Right cardiac atrium (tissue), 5 donors: ENCODE measurements around the gene NRXN2. TPM values are rescaled to one million over a fixed set of nuclear protein-coding genes. Genes with fewer than 3 reads are reported as not detected.

ENCODE experiments used
- ATAC-seq, 2 donors: fragments of 200-7000 bp; cut with Tn5 transposase; one replicate each; pipeline versions ENCODE4 v1.8.0 to v1.9.1; 2020; ENCODE audit warnings: moderate library complexity in 2 of 2, mild to moderate bottlenecking in 1 of 2
- DNase-seq, 3 donors: peaks; one replicate each; pipeline ENCODE4 v3.0.0-alpha.2; 2020
- H3K27ac ChIP-seq: one replicate; pipeline ENCODE4 v1.5.1; 2013; ENCODE audit warnings: mild to moderate bottlenecking, low read length, control low read depth, moderate library complexity
- H3K27me3 ChIP-seq: one replicate; pipeline ENCODE4 v1.6.1; 2013; ENCODE audit not compliant: control insufficient read depth, insufficient read depth
- H3K4me1 ChIP-seq: one replicate; pipeline ENCODE4 v1.6.1; 2013; ENCODE audit warnings: low read length; ENCODE audit not compliant: control insufficient read depth, insufficient read depth
- H3K4me3 ChIP-seq: one replicate; pipeline ENCODE4 v1.5.1; 2013; ENCODE audit warnings: low read length, control low read depth
- H3K9me3 ChIP-seq: one replicate; pipeline ENCODE4 v1.6.1; 2013; ENCODE audit warnings: low read length; ENCODE audit not compliant: control insufficient read depth
- WGBS: extraction: QIAGEN DNeasy Blood & Tissue Kit; methylation state at CpG from one replicate; pipeline ENCODE4 v1.1.7; 2013; 5-methylcytosine and 5-hydroxymethylcytosine counted together
- intact Hi-C, 4 donors: fragments of 100-400 bp; cut with DNase I; formaldehyde crosslinking; loops; one replicate each; pipeline versions ENCODE4 v1.11.0 to v1.14.0; 2022 to 2023
- polyA plus RNA-seq: library from polyadenylated mRNA; stranded (reverse); fragments of 200-250 nt; gene quantifications from one replicate; pipeline ENCODE4 v1.2.3, GENCODE V29; 2013
- total RNA-seq, 4 donors: library from RNA; stranded (reverse); fragmentation: NEBNext Ultra II Directional; extraction: Animal tissue kit (Norgen Biotek cat#: 25700); gene quantifications; one replicate each; pipeline ENCODE4 v1.2.1, GENCODE V29; 2021
- donor health status: healthy with polysubstance abuse.
- donor health status: DM: no; HTN: yes; CAD: no.
- donor health status: DM: no; HTN: no; CAD: no.
- donor health status: DM: no; HTN: yes; CAD: no; lungs with severe emphysema.
- donor health status: DM: yes; HTN: yes; CAD: no.

NRXN2 gene
- total and polyA plus RNA-seq, 5 donors, result 2.1 to 5.7 (median 2.7) TPM

DNA sequence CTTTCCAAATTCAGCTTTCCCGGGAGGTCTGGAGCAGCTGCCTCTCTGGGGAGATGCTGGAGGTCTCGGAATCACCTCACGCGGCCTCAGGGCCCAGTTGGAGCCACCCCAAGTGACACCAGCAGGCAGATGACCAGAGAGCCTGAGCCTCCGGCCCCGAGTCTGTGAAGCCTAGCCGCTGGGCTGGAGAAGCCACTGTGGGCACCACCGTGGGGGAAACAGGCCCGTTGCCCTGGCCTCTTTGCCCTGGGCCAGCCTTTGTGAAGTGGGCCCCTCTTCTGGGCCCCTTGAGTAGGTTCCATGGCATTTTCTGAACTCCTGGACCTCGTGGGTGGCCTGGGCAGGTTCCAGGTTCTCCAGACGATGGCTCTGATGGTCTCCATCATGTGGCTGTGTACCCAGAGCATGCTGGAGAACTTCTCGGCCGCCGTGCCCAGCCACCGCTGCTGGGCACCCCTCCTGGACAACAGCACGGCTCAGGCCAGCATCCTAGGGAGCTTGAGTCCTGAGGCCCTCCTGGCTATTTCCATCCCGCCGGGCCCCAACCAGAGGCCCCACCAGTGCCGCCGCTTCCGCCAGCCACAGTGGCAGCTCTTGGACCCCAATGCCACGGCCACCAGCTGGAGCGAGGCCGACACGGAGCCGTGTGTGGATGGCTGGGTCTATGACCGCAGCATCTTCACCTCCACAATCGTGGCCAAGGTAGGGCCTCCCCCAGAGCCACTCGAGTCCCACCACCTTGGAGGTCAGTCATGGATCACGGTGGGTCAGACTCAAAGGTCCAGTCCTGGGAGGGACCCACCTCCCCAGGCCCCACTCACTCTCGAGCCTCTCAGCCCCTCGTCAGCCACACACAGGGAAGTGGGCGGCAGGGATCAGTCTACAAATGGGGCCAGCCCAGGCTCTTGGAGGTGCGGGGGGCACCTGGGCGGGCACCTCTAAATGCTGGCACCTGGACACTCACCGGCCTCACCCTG lies 131.5 kb downstream of the NRXN2 start:
- Histone ChIP-seq H3K9me3 (no peaks in the 10 kb centered on the region), H3K27me3 (no peaks in the 10 kb centered on the region), H3K4me1 (no peaks in the 10 kb centered on the region), H3K4me3 (no peak overlapping the region), H3K27ac (no peak overlapping the region)
- ATAC-seq, result peak; percentile 25 to 29
- intact Hi-C loops, result no loop called here
- DNase-seq, result no peak
- 86% methylated on average over 36 of the region's 36 CpGs for WGBS

DNA sequence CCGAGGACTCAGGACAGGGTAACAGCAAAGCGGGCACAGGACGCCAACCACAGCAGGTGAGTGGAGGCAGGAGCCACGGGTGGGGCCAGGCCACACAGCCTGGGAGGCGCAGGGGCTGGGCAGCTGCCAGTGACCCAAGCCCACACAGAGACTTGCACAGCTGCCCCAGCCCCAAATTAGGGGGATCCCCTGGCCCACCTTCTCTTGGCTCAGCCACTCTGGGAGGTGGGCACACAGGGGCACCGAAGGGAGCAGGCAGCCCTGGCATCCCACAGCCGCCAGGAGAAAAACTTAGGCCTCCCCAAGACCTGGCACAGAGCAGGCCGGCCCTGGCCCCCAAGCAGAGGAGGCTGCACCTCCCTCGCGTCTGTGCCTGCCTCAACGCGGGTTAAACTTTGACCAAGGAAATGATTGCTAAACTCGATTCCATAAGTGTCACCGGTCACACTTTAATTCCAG lies 132.2 kb downstream of the NRXN2 start, which contains the start of gene SLC22A12:
SLC22A12 (plus strand) TSS at position 458 of the 459 bp plus-strand sequence. CDS start 337 bp downstream, outside the sequence.
- Histone ChIP-seq H3K27me3 (no peaks in the 10 kb centered on the region), H3K4me1 (no peaks in the 10 kb centered on the region), H3K9me3 (no peaks in the 10 kb centered on the region), H3K4me3 (no peak within 1 kb of the TSS), H3K27ac (no peak within 1 kb of the TSS)
- intact Hi-C loops, result no loop called here
- WGBS, result 78% methylated on average over 14 of the region's 14 CpGs
- DNase-seq (peak in 1 of 3 donors; percentile 6), ATAC-seq (peak in 1 of 2 donors; percentile 15)

DNA sequence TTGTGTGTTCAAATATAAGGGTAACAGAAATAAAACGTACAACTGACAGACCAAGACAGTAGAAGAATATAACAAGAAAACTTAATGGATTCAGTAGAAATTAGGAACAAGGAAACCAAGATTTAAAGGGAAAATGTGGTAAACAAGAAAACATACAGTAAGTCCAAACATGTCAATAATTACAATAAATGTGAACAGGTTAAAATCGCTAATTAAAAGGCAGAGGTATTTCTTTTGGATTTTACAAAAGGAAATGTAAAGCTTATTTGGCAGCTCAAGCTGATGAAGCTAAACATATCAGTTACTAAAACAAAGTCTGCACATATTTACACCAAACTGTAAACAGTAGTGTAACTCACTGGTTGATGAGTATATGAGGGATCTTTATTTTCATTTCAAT lies 134.3 kb downstream of the NRXN2 start:
- ATAC-seq (no peak), DNase-seq (no peak)
- intact Hi-C loops, result no loop called here
- Histone ChIP-seq H3K27me3 (no peaks in the 10 kb centered on the region), H3K27ac (no peak overlapping the region), H3K4me3 (no peak overlapping the region), H3K9me3 (no peaks in the 10 kb centered on the region), H3K4me1 (no peaks in the 10 kb centered on the region)
- 91% methylated on average over 2 of the region's 2 CpGs for WGBS

DNA sequence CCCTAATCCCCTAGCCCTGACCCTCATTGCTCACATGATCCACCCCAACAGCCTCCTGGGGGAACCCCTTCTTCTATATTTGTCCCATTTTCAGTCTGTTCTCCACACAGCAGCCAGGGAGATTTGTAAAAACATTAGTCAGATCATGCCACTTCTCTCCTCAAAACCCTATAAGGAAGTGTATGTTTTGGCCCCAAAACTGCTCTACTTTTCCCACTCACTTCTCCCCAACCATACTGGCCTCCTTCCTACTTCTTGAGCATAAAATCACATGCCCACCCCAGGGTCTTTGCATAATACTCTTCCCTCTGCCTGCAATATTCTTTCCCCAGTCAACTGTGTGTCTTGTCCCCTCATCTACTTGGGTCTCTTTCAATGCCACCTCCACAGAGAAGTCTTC lies 136.6 kb downstream of the NRXN2 start:
- DNase-seq (no peak), ATAC-seq (no peak)
- H3K4me1 ChIP-seq, result no peaks in the 10 kb centered on the region
- no peaks in the 10 kb centered on the region for H3K9me3 ChIP-seq
- H3K27me3 ChIP-seq, result no peaks in the 10 kb centered on the region
- intact Hi-C loops, result no loop called here
- H3K27ac ChIP-seq, result no peak overlapping the region
- H3K4me3 ChIP-seq, result no peak overlapping the region

DNA sequence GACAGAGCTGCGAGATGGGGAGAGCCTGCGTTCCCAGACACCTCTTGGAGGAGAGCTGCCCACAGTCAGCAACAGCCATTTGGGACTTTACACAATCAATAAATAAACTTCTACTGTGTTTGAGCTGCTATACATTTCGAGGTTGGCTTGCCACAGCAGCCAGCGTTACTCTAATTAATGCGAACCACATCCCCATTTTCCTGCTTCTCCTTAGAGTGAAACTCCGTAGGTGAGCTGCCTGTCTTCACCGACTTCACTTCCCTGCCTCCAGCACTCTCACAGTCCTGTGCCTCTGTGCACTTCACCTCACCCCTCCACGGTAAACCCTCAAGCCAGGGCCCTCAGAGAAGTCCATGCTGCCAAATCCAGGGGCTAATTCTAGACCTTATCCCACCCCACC lies 137.8 kb downstream of the NRXN2 start:
- Histone ChIP-seq H3K27ac (no peak overlapping the region), H3K4me1 (no peaks in the 10 kb centered on the region), H3K27me3 (no peaks in the 10 kb centered on the region), H3K9me3 (no peaks in the 10 kb centered on the region), H3K4me3 (no peak overlapping the region)
- intact Hi-C loops, result no loop called here
- ATAC-seq, result no peak
- 62% methylated on average over 8 of the region's 8 CpGs for WGBS
- DNase-seq, result no peak

DNA sequence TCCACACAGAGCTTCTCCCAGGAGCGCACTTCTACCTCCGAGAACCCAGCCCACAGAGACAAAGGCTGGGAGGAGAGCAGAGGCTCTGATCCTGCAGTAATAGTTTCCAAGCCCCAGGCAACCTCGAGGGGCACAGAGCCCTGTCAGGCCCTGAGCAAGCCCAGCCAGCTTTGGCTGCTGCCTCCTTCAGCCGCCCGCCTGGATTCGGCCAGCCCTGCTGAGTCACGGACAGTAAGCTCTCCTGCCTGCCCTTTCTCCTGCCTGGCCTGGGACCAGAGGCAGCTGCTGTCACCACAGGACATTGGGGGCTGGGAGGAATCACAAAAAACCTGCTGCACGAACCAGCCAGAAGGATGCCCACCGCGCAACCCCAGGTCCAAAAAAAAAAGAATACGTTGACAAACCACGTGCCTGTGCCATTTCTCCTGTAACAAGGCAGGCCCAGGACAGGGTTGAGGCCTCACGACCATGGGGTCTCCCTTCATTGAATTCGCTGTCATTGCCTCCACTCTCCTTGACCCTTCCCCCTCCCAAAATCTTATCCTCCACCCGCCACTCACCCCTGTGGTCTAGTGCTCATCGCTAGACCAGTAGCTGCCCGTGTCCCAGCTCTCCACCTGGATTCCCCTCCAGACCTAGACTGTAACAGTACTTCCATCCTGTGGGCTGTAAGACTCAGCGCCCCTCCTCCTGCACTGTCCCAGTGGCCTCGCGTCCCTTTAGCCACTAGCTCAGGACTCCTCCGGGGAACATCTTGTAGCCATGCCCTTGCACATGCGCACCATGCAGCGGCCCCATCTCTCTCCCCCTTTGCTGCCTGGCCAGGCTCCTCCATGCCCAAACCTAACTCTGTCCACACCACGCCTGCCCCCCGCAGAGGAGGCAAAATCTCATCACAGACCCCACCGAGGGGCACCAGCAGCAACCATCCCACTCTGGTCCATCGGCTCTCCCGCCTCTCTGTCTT lies 139.4 kb downstream of the NRXN2 start:
- no peaks in the 10 kb centered on the region for H3K27me3 ChIP-seq
- whole genome bisulfite sequencing, result 78% methylated on average over 28 of the region's 28 CpGs
- DNase-seq (peak in 2 of 3 donors; percentile 19 to 25), ATAC-seq (no peak)
- H3K4me3 ChIP-seq, result no peak overlapping the region
- H3K27ac ChIP-seq, result no peak overlapping the region
- no peaks in the 10 kb centered on the region for H3K4me1 ChIP-seq
- H3K9me3 ChIP-seq, result no peaks in the 10 kb centered on the region
- intact Hi-C loops, result no loop called here

DNA sequence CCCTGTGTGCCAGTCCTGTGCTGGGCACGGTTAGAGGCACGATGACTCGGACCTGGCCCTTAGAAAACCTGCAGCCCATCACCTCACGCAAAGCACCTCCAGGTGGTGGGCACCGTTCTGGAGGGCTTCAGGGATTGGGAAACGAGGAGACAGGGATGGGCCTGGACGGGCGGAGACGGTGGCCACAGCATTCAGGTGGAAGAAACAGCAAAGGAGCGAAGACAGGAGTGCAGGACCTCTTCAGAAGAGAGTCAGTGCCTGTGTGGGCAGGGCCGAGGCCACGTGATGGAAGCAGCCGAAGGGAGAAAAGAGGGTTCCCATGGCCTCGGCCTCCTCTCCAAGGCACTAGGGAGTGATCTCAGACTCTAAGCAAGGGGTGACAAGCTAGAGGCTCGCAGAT lies 140.1 kb downstream of the NRXN2 start:
- Histone ChIP-seq H3K27me3 (no peaks in the 10 kb centered on the region), H3K4me1 (no peaks in the 10 kb centered on the region), H3K4me3 (no peak overlapping the region), H3K9me3 (no peaks in the 10 kb centered on the region), H3K27ac (no peak overlapping the region)
- WGBS, result 88% methylated on average over 15 of the region's 15 CpGs
- ATAC-seq, result no peak
- intact Hi-C loops, result no loop called here
- DNase-seq, result no peak

DNA sequence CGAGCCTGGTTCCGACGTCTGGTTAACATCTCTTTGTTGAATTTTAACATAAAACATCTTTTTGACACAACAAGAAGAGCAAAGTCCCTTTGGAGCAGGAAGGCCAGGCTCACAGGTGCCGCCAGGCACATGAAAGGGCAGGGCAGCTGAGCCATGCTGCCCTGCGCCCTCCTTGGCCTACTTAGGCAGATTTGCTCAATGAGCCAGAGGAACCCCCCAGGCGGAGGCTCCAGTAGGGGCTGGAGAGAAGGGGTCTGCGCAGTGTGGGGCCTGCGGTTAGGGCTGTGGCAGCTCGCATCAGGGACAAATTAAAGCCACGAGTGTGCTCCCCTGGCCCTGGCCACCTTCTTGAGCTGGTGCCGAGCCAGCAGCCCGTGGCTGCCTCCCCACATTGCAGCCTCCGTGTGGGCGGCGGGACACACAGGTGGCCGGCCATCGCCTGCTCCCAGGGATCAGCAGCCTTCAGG lies 141.9 kb downstream of the NRXN2 start:
- Histone ChIP-seq H3K4me3 (no peak overlapping the region), H3K27me3 (no peaks in the 10 kb centered on the region), H3K4me1 (no peaks in the 10 kb centered on the region), H3K9me3 (no peaks in the 10 kb centered on the region), H3K27ac (no peak overlapping the region)
- no peak for DNase-seq
- intact Hi-C loops, result no loop called here
- 91% methylated on average over 17 of the region's 17 CpGs for WGBS
- ATAC-seq, result no peak

DNA sequence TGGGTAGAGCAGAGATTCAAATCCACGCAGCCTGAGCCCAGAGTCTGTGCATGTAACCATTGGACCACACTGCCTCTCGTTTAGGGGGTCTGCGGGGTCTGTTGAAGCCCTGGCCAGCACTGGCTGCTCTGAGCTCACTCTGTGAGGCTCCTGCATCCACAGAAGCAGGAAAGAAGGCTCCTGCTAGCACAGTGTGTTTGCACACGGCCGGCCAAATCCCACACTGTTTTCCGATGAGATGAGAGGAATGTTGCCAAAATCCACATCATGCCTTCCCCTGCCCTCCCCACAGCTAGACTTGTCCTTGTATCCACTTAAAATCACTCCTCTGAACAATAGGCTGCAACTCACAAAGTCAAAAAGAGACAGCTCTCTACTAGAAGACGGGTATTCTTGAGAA lies 142.6 kb downstream of the NRXN2 start:
- Histone ChIP-seq H3K27ac (no peak overlapping the region), H3K27me3 (no peaks in the 10 kb centered on the region), H3K4me3 (no peak overlapping the region), H3K4me1 (no peaks in the 10 kb centered on the region), H3K9me3 (no peaks in the 10 kb centered on the region)
- ATAC-seq (peak; percentile 70 to 89), DNase-seq (peak in 2 of 3 donors; percentile 28 to 74)
- intact Hi-C loops, result no loop called here
- WGBS, result 31% methylated on average over 7 of the region's 7 CpGs

DNA sequence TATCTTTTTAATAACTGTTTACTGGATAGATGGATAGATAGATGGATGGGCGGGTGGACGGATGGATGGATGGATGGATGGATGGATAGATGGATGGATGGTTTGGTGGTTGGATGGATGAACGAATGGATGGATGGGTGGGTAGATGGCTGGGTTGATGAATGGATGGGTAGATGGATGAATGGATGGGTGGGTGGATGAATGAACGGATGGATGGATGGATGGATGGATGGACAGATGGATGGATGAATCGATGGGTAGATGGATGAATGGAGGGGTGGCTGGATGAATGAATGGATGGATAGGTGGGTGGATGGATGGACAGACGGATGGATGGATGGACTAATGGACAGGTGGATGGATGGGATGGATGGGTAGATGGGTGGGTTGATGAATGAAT lies 145.8 kb downstream of the NRXN2 start:
- ATAC-seq (no peak), DNase-seq (no peak)
- Histone ChIP-seq H3K4me1 (no peaks in the 10 kb centered on the region), H3K9me3 (no peaks in the 10 kb centered on the region), H3K27me3 (no peaks in the 10 kb centered on the region), H3K4me3 (no peak overlapping the region), H3K27ac (no peak overlapping the region)
- intact Hi-C loops, result no loop called here
- 89% methylated on average over 6 of the region's 6 CpGs for WGBS

DNA sequence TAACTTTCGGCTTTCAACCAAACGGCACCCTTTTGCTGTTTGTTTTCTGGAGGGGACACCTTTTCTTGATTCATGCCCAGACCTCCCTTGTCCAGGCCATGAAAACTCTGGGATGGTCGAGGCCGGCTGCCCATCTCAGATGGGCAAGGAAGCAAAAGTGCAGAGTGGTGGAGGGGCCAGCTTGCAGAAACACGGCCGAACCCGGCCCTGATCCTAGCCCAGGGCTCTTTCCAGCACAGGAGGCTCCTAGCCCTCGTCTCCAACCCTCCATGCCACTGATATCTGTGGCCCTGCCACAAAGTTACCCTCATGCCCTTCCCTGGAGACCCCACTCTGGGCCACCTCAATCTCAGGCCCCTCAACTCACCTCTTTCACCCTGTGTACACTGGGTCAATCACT lies 150.9 kb downstream of the NRXN2 start:
- ATAC-seq (no peak), DNase-seq (no peak)
- H3K9me3 ChIP-seq, result no peaks in the 10 kb centered on the region
- no peaks in the 10 kb centered on the region for H3K27me3 ChIP-seq
- H3K4me3 ChIP-seq, result no peak overlapping the region
- no peaks in the 10 kb centered on the region for H3K4me1 ChIP-seq
- WGBS, result 92% methylated on average over 8 of the region's 8 CpGs
- intact Hi-C loops, result no loop called here
- no peak overlapping the region for H3K27ac ChIP-seq
